Activated naive CD4-positive, alpha-beta T cell treated with Interleukin-2 at 50 U/mL for 16 hours (primary cell): ENCODE results near the gene EIF2B2.

Source experiments
- DNase-seq: peaks from one replicate; pipeline ENCODE4 v3.0.0-alpha.2; 2020

EIF2B2 gene

GRCh38 chr14:75001261-75001660 lies 1.5 kb upstream of the EIF2B2 start:
- no peak for DNase-seq

- DNase-seq = no peak
Observed at GRCh38 chr14:75001899-75002298, 822 bp upstream of the EIF2B2 start.

- DNase-seq = no peak
Observed at GRCh38 chr14:75003250-75004027, 718 bp downstream of the EIF2B2 start.

GRCh38 chr14:75005357-75005756 lies 2.6 kb downstream of the EIF2B2 start:
- DNase-seq = no peak

GRCh38 chr14:75009176-75009575 lies 6.5 kb downstream of the EIF2B2 start:
- no peak for DNase-seq

- no peak for DNase-seq
Observed at GRCh38 chr14:75010472-75011093, 7.9 kb downstream of the EIF2B2 start.

- DNase-seq = no peak
Observed at GRCh38 chr14:75011356-75011994, 8.8 kb downstream of the EIF2B2 start.

GRCh38 chr14:75013290-75013689 lies 10.6 kb downstream of the EIF2B2 start:
- no peak for DNase-seq

- no peak for DNase-seq
Observed at GRCh38 chr14:75015496-75015895, 12.8 kb downstream of the EIF2B2 start.

GRCh38 chr14:75016815-75017214 lies 14.1 kb downstream of the EIF2B2 start:
- DNase-seq = no peak

- DNase-seq = no peak
Observed at GRCh38 chr14:75018694-75019093, 16.0 kb downstream of the EIF2B2 start.

GRCh38 chr14:75022655-75023054 lies 19.9 kb downstream of the EIF2B2 start:
- DNase-seq = no peak

GRCh38 chr14:75023108-75023507 lies 20.4 kb downstream of the EIF2B2 start:
- no peak for DNase-seq

- DNase-seq = no peak
Observed at GRCh38 chr14:75025082-75025481, 22.4 kb downstream of the EIF2B2 start.

- no peak for DNase-seq
Observed at GRCh38 chr14:75025876-75026275, 23.2 kb downstream of the EIF2B2 start.

GRCh38 chr14:75030147-75030546 lies 27.4 kb downstream of the EIF2B2 start:
- no peak for DNase-seq

- no peak for DNase-seq
Observed at GRCh38 chr14:75032939-75033338, 30.2 kb downstream of the EIF2B2 start.

- DNase-seq = no peak
Observed at GRCh38 chr14:75040507-75040906, 37.8 kb downstream of the EIF2B2 start.

GRCh38 chr14:75040959-75041358 lies 38.2 kb downstream of the EIF2B2 start:
- DNase-seq = no peak

GRCh38 chr14:75041613-75042012 lies 38.9 kb downstream of the EIF2B2 start:
- no peak for DNase-seq

GRCh38 chr14:75042035-75042434 lies 39.3 kb downstream of the EIF2B2 start:
- DNase-seq = no peak

- DNase-seq = no peak
Observed at GRCh38 chr14:75044322-75044721, 41.6 kb downstream of the EIF2B2 start.

GRCh38 chr14:75044752-75045151 lies 42.0 kb downstream of the EIF2B2 start:
- DNase-seq = no peak

GRCh38 chr14:75046275-75046674 lies 43.6 kb downstream of the EIF2B2 start:
- no peak for DNase-seq
